Activated CD4-positive, alpha-beta T cell treated with anti-CD3 and anti-CD28 coated beads, Interleukin-2, amount 10 ng/mL, durations not matched to agents 24 days and 14 days (primary cell): ENCODE data around the gene RGMB. TPM values are rescaled to one million over a fixed set of nuclear protein-coding genes. Genes with fewer than 3 reads are reported as not detected.

Experiments
- DNase-seq: peaks from one replicate; pipeline ENCODE4 v3.0.0; 2022
- H3K27ac Mint-ChIP-seq: one replicate; pipeline ENCODE4 v1.8.0; 2022; ENCODE audit warnings: mild to moderate bottlenecking, mixed read lengths
- H3K27me3 Mint-ChIP-seq: one replicate; pipeline ENCODE4 v1.8.0; 2022; ENCODE audit warnings: mixed read lengths
- H3K36me3 Mint-ChIP-seq: one replicate; pipeline ENCODE4 v1.8.0; 2022; ENCODE audit warnings: low read depth, mild to moderate bottlenecking, mixed read lengths
- H3K4me1 Mint-ChIP-seq: one replicate; pipeline ENCODE4 v1.8.0; 2021; ENCODE audit warnings: mixed read lengths
- H3K4me3 Mint-ChIP-seq: one replicate; pipeline ENCODE4 v1.8.0; 2022; ENCODE audit warnings: mild to moderate bottlenecking, moderate library complexity, mixed read lengths
- H3K9me3 Mint-ChIP-seq: one replicate; pipeline ENCODE4 v1.8.0; 2021; ENCODE audit warnings: mixed read lengths
- intact Hi-C: fragments of 100-400 bp; cut with micrococcal nuclease; formaldehyde crosslinking; loops from one replicate; pipeline ENCODE4 v1.15.1; 2023
- total RNA-seq: library from RNA; stranded (reverse); gene quantifications from 2 replicates; pipeline ENCODE4 v1.2.3, GENCODE V29; 2022

The RGMB gene
- total RNA-seq, 1 donor from 2014 or later: 0.35 TPM

DNA sequence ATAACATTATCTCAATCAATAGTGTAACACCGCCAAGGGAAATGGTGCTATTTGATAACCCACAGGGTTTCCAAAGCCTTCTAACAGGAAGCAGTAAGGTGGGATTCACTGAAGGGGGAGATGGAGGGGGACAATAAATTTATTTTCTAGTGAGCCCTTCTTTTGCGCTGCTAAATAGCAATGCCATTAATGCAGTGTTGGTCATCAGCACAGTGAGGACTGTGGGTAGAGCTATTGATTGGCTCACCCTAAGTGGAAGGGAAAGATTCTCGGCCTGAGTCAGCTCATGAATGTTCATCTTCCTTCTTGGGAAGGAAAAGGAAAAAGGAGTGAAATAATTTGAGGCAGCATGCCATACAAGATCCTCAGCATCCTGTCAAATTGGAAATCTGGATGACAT is 25.4 kb downstream of the RGMB start:
- H3K27ac Mint-ChIP-seq: no peak overlapping the region
- intact Hi-C loops: no loop called here
- no peaks in the 10 kb centered on the region for H3K36me3 Mint-ChIP-seq
- no peak for DNase-seq
- H3K4me3 Mint-ChIP-seq: no peak overlapping the region
- H3K27me3 Mint-ChIP-seq: peaks cover 8% of the 10 kb centered on the region
- peaks cover 2% of the 10 kb centered on the region for H3K4me1 Mint-ChIP-seq
- H3K9me3 Mint-ChIP-seq: no peaks in the 10 kb centered on the region

DNA sequence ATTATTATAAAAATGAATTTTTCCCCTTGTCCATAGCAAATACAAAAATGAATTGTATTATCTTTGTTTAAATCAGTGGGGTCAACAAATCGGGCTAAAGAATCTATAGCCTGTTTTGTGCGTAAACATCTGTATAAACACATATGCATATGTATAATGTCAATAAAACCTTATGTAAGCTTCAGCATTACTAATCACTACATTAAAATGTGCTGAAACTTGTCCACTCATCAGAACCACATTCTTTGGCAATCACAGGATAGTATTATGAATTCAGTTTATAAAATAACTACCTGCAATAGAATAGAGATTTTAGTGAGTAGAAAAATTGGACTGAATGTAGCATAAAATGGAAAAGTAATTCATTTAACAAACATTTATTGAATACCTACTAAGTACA is 30.6 kb downstream of the RGMB start:
- Mint-ChIP-seq H3K36me3 (no peaks in the 10 kb centered on the region), H3K27ac (no peak overlapping the region), H3K4me3 (no peak overlapping the region), H3K27me3 (peaks cover 5% of the 10 kb centered on the region), H3K4me1 (no peaks in the 10 kb centered on the region), H3K9me3 (peaks cover 7% of the 10 kb centered on the region)
- no peak for DNase-seq
- intact Hi-C loops: no loop called here

DNA sequence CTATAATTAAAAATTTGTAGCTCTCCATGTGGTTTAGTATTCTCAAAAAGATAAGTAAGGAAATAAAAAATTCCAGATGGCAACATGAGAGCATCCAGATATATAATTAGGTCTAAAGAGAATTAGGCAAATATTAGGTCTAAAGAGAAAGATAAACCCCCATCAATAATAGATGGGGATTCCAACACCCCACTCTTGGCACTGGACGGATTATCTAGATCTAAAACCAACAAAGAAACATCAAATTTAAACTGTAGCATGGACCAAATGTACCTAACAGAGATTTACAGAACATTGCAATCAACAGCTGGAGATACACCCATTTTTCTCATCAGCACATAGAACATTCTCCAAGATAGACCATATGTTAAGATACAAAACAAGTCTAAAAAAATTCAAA is 31.6 kb downstream of the RGMB start:
- Mint-ChIP-seq H3K4me1 (no peaks in the 10 kb centered on the region), H3K4me3 (no peak overlapping the region), H3K9me3 (peaks cover 7% of the 10 kb centered on the region), H3K36me3 (no peaks in the 10 kb centered on the region), H3K27ac (no peak overlapping the region), H3K27me3 (peaks cover 4% of the 10 kb centered on the region)
- intact Hi-C loops: no loop called here
- no peak for DNase-seq

DNA sequence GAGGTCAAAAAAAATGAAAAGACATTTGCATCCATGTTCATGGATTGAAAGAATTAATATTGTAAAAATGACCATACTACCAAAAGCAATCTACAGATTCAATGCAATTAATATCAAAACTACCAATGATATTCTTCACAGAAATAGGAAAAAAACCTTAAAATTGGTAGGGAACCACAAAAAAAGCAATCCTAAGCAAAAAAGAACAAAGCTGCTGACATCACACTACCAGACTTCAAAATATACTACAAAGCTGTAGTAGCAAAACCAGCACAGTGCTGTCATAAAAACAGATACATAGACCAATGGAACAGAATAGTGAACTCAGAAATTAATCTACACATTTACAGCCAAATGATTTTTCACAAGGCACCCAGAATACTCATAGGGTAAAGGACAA is 34.3 kb downstream of the RGMB start:
- peaks cover 7% of the 10 kb centered on the region for H3K9me3 Mint-ChIP-seq
- intact Hi-C loops: no loop called here
- DNase-seq: no peak
- no peak overlapping the region for H3K4me3 Mint-ChIP-seq
- peaks cover 2% of the 10 kb centered on the region for H3K27me3 Mint-ChIP-seq
- H3K27ac Mint-ChIP-seq: no peak overlapping the region
- H3K4me1 Mint-ChIP-seq: no peaks in the 10 kb centered on the region
- no peaks in the 10 kb centered on the region for H3K36me3 Mint-ChIP-seq

DNA sequence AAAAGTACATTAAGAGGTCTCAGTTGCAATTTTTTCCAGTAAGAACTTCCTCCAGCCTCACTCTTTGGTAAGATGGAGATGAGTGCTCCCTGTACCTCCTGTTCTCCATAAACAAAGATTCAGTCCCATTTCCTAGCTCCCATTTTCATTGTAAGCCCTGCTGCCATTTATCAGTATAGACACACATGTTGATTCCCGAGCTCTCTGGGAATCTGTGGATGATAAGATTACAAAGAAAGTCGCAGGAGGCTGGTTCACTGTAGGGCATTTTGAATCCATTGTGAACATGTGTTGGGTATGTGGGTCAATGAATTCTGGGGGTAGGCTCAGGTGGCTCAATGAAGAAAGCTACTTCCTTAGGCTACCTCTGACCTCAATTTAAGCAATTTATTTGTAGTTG is 36.7 kb downstream of the RGMB start:
- no peaks in the 10 kb centered on the region for H3K36me3 Mint-ChIP-seq
- H3K27ac Mint-ChIP-seq: no peak overlapping the region
- H3K27me3 Mint-ChIP-seq: no peaks in the 10 kb centered on the region
- H3K4me3 Mint-ChIP-seq: no peak overlapping the region
- H3K4me1 Mint-ChIP-seq: no peaks in the 10 kb centered on the region
- intact Hi-C loops: no loop called here
- peaks cover 7% of the 10 kb centered on the region for H3K9me3 Mint-ChIP-seq
- no peak for DNase-seq

DNA sequence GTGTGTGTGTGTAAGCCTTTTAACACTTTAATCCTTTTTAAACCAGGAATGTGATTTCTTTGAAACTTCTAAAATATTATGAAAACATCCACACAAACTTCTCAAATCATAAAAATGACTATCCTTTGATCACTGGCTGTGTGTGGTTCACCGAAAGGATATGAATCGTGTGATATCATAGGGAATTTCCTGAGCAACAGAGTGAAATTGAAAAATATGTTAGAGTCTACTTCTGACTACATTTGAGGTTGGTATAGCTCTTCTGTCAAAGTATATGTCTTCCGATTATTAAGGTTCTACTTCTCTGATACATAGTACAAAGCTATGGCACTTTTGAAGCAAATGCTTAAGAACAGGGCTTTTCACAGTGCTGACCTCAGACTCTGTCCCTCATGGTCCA is 40.3 kb downstream of the RGMB start:
- no peak for DNase-seq
- no peak overlapping the region for H3K4me3 Mint-ChIP-seq
- no peaks in the 10 kb centered on the region for H3K4me1 Mint-ChIP-seq
- H3K9me3 Mint-ChIP-seq: no peaks in the 10 kb centered on the region
- no peaks in the 10 kb centered on the region for H3K27me3 Mint-ChIP-seq
- H3K27ac Mint-ChIP-seq: no peak overlapping the region
- H3K36me3 Mint-ChIP-seq: no peaks in the 10 kb centered on the region
- intact Hi-C loops: no loop called here

DNA sequence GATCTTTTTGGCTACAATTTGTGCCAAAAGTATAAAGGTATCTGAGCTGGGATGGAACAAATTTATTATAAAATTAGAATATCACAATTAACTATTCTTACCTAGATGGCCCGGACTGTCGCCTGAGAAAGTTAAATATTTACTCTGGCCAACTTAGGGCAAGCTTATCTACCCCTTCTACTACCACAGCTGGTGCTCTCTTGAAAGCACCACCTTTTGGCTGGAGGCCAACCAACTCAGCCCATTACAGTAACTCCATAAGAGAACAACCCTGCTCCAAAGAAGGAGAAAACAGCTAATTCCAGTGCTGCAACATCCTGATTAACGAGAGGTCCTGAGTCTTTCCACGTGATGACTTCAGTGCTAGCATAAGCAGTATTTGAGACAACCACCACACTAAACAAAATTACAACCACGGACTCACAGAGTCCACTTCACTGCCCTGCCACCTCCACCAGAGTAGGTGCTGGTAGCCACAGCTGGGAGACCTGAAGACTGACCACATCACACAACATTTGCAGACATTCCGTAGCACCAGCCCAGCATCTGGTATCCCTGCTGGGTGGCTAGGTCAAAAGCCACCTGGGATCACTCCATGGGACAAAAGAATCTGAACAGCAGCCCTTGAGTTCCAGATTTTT is 43.2 kb downstream of the RGMB start:
- DNase-seq: no peak
- Mint-ChIP-seq H3K4me1 (no peaks in the 10 kb centered on the region), H3K27me3 (no peaks in the 10 kb centered on the region), H3K36me3 (no peaks in the 10 kb centered on the region), H3K4me3 (no peak overlapping the region), H3K9me3 (peaks cover 11% of the 10 kb centered on the region), H3K27ac (no peak overlapping the region)
- intact Hi-C loops: no loop called here

DNA sequence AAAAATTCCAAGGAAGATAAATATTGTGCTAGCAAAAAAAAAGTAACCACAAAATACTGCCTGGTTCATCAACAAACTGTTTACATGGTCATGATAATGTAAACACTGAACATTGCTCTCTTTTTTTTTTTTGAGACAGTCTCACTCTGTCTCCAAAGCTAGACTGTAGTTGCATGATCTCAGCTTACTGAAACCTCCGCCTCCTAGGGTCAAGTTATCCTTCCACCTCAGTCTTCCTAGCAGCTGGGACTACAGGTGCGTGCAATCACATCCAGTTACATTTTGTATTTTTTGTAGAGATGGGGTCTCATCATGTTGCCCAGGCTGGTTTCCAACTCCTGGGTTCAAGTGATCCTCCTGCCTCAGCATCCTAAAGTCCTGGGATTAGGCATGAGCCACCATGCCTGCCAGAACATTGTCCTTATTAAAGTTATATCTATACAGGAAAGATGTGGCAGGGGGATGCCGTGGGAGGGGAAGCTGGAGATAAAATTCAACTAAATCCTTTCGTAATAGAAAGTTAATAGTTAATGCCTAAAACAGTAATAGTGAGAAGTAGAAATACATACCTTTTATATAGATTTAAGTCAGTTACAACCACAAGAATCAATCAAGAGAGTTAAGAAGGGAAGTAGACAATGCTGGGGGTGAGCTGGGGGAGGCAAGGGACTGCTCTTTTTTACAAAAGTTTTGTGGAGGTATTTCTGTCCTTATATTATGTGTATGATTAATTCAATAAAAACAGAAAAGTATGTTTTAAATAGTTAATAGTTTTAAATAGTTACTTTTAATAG is 52.3 kb downstream of the RGMB start:
- intact Hi-C loops: no loop called here
- Mint-ChIP-seq H3K27ac (no peak overlapping the region), H3K27me3 (peaks cover 4% of the 10 kb centered on the region), H3K36me3 (no peaks in the 10 kb centered on the region), H3K9me3 (peaks cover 7% of the 10 kb centered on the region), H3K4me1 (no peaks in the 10 kb centered on the region), H3K4me3 (no peak overlapping the region)
- no peak for DNase-seq

DNA sequence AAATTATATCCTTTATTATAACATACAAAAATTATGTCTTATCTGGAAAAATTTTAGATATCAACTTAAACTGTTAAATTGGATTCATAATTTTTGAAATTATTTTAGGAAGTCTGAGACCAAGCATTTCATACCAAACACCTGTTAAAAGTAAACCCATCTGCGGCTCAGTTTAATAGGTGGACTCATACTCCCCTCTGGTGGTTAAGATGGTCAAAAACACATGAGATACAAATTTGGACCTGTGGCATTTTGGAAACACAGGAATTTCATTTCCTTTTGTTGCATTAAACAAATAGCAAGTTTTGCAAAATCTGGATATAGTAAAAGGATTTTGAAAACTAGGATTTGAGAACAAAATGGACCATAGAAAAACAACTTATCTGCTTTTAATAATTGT is 53.7 kb downstream of the RGMB start:
- DNase-seq: no peak
- Mint-ChIP-seq H3K4me1 (no peaks in the 10 kb centered on the region), H3K27ac (no peak overlapping the region), H3K9me3 (no peaks in the 10 kb centered on the region), H3K27me3 (peaks cover 4% of the 10 kb centered on the region), H3K4me3 (no peak overlapping the region), H3K36me3 (no peaks in the 10 kb centered on the region)
- intact Hi-C loops: no loop called here

DNA sequence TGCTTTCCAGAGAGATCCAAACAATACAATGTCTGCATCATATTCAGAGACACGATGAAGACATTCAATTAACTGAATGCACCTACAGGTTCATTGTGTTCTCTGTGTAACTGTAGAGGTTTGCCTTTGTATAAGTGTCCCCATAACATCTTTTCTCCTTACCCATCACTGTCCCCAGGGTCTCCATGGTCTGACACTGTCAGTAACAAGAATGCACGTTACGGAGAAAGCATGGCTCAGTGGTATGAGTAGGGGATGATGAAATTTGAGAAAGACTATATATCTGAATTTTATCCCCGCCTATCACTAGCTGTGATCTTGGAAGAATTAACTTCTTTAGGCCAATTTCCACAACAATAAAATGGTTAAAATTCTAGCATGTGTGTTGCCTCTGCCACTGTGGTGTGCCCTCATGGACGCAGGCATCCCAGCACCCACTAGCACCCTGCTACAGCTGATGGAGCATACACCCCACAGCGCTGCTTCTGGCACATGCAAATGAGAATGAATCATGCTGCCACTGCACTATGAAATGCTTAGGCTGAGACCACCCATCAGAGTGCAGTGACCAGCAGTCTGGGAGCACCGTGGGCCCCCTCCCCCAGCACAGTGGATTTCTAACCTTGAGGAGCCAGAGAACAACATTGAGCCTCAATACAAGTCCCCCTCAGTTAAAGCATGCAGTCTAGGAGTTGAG is 54.3 kb downstream of the RGMB start:
- Mint-ChIP-seq H3K27ac (no peak overlapping the region), H3K36me3 (no peaks in the 10 kb centered on the region), H3K4me3 (no peak overlapping the region), H3K4me1 (no peaks in the 10 kb centered on the region), H3K27me3 (peaks cover 4% of the 10 kb centered on the region), H3K9me3 (no peaks in the 10 kb centered on the region)
- intact Hi-C loops: no loop called here
- DNase-seq: no peak

DNA sequence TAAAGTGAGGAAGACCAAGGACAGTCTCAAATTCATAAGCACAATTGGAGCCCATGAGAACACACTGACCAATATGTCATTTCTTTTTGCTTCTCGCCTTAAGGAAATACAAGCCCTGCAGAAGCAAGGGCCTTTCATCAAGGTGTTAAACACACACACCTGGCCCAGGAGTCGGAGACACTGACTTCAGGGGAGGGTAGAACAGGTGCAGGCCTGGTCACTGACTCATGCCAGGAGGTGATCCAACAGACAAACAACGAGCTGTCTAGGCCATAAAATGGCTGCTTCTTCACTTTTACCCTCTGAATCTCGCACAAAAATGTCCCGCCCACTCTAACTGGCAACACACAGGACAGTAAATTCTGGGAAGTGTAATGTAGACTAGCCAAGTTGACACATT is 62.7 kb downstream of the RGMB start:
- no peaks in the 10 kb centered on the region for H3K4me1 Mint-ChIP-seq
- no peak overlapping the region for H3K4me3 Mint-ChIP-seq
- no peaks in the 10 kb centered on the region for H3K36me3 Mint-ChIP-seq
- H3K9me3 Mint-ChIP-seq: no peaks in the 10 kb centered on the region
- no peak for DNase-seq
- no peak overlapping the region for H3K27ac Mint-ChIP-seq
- H3K27me3 Mint-ChIP-seq: no peaks in the 10 kb centered on the region
- intact Hi-C loops: no loop called here

DNA sequence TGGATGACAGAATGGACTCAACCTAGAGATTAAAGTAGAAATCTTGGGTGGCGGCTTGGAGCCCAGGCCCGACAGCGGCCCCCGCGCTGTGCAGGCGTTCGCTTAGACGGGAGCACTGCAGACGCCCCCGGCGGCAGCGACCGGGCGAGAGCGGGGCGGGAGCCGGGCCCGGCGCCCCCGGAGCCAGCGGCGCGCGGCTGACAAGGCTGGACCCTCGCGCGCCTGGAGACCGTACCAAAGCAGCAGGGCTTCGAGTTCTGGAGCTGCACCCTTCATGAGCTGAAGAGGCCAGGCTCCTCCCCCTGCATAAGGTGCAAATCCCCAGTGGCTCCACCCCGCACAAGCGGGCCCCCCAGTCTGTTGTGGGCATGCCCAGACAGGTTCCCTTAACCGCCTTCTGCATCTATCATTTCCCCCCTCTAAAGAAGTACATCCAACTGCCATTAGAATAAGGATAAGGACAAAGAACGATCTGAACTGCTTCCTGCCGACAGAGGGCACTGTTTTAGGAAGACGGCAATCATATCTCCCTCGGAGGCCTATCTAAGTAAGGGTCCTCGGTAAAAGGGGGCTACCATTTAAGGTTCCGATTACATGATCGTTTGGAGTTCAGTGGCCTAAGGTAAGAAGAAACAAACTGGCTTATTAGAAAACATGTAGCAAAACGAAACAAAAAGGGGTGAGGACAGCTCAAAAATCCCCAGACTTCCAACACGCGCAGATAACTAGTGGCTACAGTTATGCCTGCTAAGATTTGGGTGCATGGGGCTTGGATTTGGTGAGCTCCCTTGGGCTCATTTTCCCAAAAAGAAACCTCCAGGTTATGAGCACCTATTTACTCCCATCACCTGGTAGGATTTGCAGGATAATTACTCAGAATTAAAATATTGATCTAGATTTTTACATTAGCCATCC is 66.3 kb downstream of the RGMB start:
- H3K4me1 Mint-ChIP-seq: no peaks in the 10 kb centered on the region
- H3K4me3 Mint-ChIP-seq: peak overlapping the region; percentile 22
- intact Hi-C loops: no loop called here
- no peak overlapping the region for H3K27ac Mint-ChIP-seq
- no peak for DNase-seq
- H3K27me3 Mint-ChIP-seq: no peaks in the 10 kb centered on the region
- H3K9me3 Mint-ChIP-seq: peaks cover 4% of the 10 kb centered on the region
- H3K36me3 Mint-ChIP-seq: no peaks in the 10 kb centered on the region

DNA sequence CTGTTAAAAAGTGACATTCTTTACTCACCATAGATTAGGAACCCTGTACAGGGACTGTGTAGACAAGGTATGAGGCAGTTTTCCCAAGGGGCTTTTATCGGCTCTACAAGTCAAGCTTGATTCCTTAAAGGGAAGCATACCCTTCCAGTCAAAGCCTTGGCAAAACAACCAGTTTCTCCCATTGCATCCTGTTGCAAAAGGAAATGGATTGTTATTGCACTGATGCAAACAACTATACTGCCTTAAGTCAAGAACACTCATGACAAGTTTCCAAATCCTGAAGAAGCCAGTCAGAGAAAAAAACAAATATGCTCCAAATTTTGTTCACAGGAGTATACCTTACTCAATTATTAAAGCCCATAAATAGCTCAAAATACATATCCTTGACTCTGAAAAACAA is 67.5 kb downstream of the RGMB start:
- Mint-ChIP-seq H3K27me3 (no peaks in the 10 kb centered on the region), H3K4me3 (no peak overlapping the region), H3K27ac (no peak overlapping the region), H3K9me3 (peaks cover 4% of the 10 kb centered on the region), H3K4me1 (no peaks in the 10 kb centered on the region), H3K36me3 (no peaks in the 10 kb centered on the region)
- DNase-seq: no peak
- intact Hi-C loops: no loop called here

DNA sequence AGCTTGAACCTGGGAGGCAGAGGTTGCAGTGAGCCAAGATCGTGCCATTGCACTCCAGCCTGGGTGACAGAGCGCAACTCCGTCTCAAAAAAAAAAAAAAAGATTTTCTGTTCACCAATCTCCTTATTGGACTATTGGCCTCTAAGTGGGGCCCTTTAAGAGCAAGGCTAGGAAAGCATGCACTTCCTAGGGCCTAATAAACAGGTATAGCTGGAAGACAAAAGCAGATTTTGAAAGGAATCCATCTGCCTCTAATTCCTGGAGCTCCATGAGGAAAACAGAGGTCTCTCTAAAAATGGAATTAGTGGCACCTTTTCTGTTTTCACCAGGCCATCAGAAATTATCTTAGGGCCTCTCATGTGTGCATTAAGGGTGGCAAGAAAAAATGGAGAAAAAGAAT is 70.0 kb downstream of the RGMB start:
- no peak overlapping the region for H3K27ac Mint-ChIP-seq
- no peaks in the 10 kb centered on the region for H3K4me1 Mint-ChIP-seq
- no peaks in the 10 kb centered on the region for H3K27me3 Mint-ChIP-seq
- no peak for DNase-seq
- peaks cover 4% of the 10 kb centered on the region for H3K9me3 Mint-ChIP-seq
- no peak overlapping the region for H3K4me3 Mint-ChIP-seq
- H3K36me3 Mint-ChIP-seq: no peaks in the 10 kb centered on the region
- intact Hi-C loops: no loop called here
